Measurements from ENCODE around the gene DSCAML1.

- TF ChIP-seq CTCF (IDR thresholded peaks at IDR 0.05; ENCODE audit: low read length) (no peak), EZH2 (IDR thresholded peaks at IDR 0.05; ENCODE audit: borderline replicate concordance, low read length) (no peak)
Measured at GRCh38 chr11:117620086-117620485, 176.9 kb downstream of the DSCAML1 start.

Measured in OCI-LY1 (cell line).